GM12801 (cell line): ENCODE results near the gene KCNS1.

Experiments
- CTCF ChIP-seq: IDR thresholded peaks from one replicate; pipeline ENCODE4 v1.5.1; 2011; ENCODE audit warnings: control low read depth; ENCODE audit not compliant: insufficient read length; ENCODE audit errors: extremely low read depth

Gene KCNS1

GRCh38 chr20:45103072-45103471, 2.1 kb upstream of the KCNS1 start:
- no peak for TF ChIP-seq CTCF

GRCh38 chr20:45101333-45101850, 465 bp upstream of the KCNS1 start:
- TF ChIP-seq CTCF = no peak

GRCh38 chr20:45098103-45098773, 2.7 kb downstream of the KCNS1 start:
- TF ChIP-seq CTCF = no peak

GRCh38 chr20:45097485-45098102, 3.3 kb downstream of the KCNS1 start:
- TF ChIP-seq CTCF = no peak

- no peak for TF ChIP-seq CTCF
Measured at GRCh38 chr20:45096781-45097180, 4.1 kb downstream of the KCNS1 start.

GRCh38 chr20:45095805-45096238, 5.1 kb downstream of the KCNS1 start:
- no peak for TF ChIP-seq CTCF

GRCh38 chr20:45094864-45095574, 5.9 kb downstream of the KCNS1 start:
- TF ChIP-seq CTCF = no peak
